ENCODE data around the gene PCDHGC3. TPM values are rescaled to one million over a fixed set of nuclear protein-coding genes. Genes with fewer than 3 reads are reported as not detected.
A peak's percentile ranks its signal among the peaks of the same experiment; 100 is the strongest.
"Not testable (repeated sequence)": the region's sequence is repeated elsewhere in the genome, so short reads cannot be mapped to it uniquely, and the experiment has no call there.

PCDHGC3 gene
- under 1 TPM in 3 of 6 donors, not detected in 3; 0.35 to 0.86 (median 0.61) TPM for polyA plus RNA-seq (ENCODE audit: low read depth in 6 of 6)

DNA sequence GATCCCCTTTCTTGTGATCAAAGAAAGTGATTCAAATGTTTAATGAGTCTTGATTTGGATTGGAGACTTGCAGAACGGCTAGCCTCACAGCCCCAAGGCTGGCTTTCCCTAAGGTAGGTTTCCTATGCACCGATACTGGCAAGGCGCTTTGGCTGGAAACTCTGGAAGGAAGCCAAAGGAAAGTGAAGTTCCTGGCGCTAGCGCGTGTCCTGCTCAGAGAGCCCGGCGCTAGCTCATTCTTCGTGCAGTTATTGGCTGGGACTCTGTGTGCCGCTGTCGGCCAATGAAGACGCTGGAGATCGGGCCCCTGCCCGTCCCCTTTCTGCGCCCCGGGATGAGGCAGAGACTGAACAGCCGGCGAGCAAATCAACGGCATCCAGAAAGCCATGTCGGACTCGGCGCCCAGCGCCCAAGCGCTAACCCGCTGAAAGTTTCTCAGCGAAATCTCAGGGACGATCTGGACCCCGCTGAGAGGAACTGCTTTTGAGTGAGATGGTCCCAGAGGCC, at the start of gene PCDHGC3:
Gene PCDHGC3 (plus strand): TSS at position 342 of the 507 bp plus-strand sequence. CDS start 151 bp downstream, at position 493.
- H3K27me3 Mint-ChIP-seq = peaks cover 50 to 78% (median 63%) of the 10 kb centered on the region in 3 donors
- peak within 1 kb of the TSS in 4 of 6 donors; percentile 23 to 90 (median 87) for H3K27ac Mint-ChIP-seq
- peaks cover 0 to 6% (median 0%) of the 10 kb centered on the region in 7 donors for H3K9me3 Mint-ChIP-seq
- no peaks in the 10 kb centered on the region for H3K36me3 Mint-ChIP-seq
- no peak for DNase-seq
- peak within 1 kb of the TSS; percentile 86 to 95 (median 90) for H3K4me3 Mint-ChIP-seq
- H3K4me1 Mint-ChIP-seq = peaks cover 15 to 26% (median 24%) of the 10 kb centered on the region in 3 donors
- peak; percentile 68 to 87 for ATAC-seq (ENCODE audit: low read depth in 2 of 2)

DNA sequence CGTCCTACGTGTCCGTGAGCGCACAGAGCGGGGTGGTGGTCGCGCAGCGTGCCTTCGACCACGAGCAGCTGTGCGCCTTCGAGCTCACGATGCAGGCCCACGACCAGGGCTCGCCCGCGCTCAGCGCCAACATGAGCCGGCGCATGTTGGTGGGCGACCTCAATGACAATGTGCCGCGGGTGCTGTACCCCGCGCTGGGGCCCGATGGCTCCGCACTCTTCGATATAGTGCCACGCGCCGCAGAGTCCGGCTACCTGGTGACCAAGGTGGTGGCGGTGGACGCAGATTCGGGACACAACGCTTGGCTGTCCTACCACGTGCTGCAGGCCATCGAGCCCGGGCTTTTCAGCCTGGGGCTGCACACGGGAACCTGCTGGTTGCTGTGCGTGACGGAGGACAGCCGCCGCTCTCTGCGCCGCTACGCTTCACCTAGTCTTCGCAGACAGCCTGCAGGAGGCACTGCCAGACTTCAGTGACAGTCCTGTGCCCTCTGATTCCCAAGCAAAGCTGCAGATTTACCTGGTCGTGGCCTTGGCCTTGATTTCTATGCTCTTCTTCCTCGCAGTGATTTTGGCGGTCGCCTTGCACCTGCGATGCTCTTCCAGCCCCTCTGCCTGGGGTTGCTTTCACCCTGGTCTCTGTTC, 47.9 kb upstream of the PCDHGC3 start:
- Mint-ChIP-seq H3K36me3 (peaks cover 16 to 44% of the 10 kb centered on the region in 2 donors), H3K9me3 (peaks cover 16 to 59% (median 38%) of the 10 kb centered on the region in 7 donors), H3K4me3 (peak overlapping the region in 1 of 8 donors; percentile 30), H3K4me1 (peaks cover 13 to 18% (median 13%) of the 10 kb centered on the region in 3 donors), H3K27me3 (peaks cover 50 to 85% (median 63%) of the 10 kb centered on the region in 3 donors), H3K27ac (no peak overlapping the region)
- DNase-seq = no peak
- ATAC-seq (ENCODE audit: low read depth in 2 of 2) = no peak

DNA sequence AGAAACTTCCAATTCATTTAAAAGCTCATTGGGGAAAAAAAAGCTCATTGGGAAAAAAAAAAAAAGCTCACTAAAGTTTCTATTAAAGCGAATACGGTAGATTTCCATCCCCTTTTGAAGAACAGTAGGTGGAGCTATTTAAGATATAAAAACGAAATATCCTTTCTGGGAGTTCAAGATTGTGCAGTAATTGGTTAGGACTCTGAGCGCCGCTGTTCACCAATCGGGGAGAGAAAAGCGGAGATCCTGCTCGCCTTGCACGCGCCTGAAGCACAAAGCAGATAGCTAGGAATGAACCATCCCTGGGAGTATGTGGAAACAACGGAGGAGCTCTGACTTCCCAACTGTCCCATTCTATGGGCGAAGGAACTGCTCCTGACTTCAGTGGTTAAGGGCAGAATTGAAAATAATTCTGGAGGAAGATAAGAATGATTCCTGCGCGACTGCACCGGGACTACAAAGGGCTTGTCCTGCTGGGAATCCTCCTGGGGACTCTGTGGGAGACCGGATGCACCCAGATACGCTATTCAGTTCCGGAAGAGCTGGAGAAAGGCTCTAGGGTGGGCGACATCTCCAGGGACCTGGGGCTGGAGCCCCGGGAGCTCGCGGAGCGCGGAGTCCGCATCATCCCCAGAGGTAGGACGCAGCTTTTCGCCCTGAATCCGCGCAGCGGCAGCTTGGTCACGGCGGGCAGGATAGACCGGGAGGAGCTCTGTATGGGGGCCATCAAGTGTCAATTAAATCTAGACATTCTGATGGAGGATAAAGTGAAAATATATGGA, 45.2 kb upstream of the PCDHGC3 start, which contains the start of gene PCDHGA12:
Gene PCDHGA12 (plus strand): TSS at position 176 of the 782 bp plus-strand sequence. CDS start 253 bp downstream, at position 429.
- H3K9me3 Mint-ChIP-seq = peaks cover 12 to 65% (median 39%) of the 10 kb centered on the region in 7 donors

DNA sequence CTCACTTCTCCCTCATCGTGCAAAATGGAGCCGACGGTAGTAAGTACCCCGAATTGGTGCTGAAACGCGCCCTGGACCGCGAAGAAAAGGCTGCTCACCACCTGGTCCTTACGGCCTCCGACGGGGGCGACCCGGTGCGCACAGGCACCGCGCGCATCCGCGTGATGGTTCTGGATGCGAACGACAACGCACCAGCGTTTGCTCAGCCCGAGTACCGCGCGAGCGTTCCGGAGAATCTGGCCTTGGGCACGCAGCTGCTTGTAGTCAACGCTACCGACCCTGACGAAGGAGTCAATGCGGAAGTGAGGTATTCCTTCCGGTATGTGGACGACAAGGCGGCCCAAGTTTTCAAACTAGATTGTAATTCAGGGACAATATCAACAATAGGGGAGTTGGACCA, 44.5 kb upstream of the PCDHGC3 start:
- H3K4me1 Mint-ChIP-seq = peaks cover 13 to 20% (median 13%) of the 10 kb centered on the region in 3 donors
- H3K27me3 Mint-ChIP-seq = peaks cover 58 to 70% (median 67%) of the 10 kb centered on the region in 3 donors
- no peak for DNase-seq
- peak overlapping the region in 7 of 8 donors; percentile 70 to 88 (median 80) for H3K4me3 Mint-ChIP-seq
- H3K36me3 Mint-ChIP-seq = peaks cover 16 to 51% of the 10 kb centered on the region in 2 donors
- peak in 1 of 2 donors; percentile 55 for ATAC-seq (ENCODE audit: low read depth in 2 of 2)
- H3K27ac Mint-ChIP-seq = peak overlapping the region; percentile 35 to 90 (median 58)
- H3K9me3 Mint-ChIP-seq = peaks cover 12 to 65% (median 42%) of the 10 kb centered on the region in 7 donors

More for the DNA sequence above, 45.2 kb upstream of the PCDHGC3 start, which contains the start of gene PCDHGA12:
- Mint-ChIP-seq H3K4me1 (peaks cover 13 to 20% (median 13%) of the 10 kb centered on the region in 3 donors), H3K27me3 (peaks cover 62 to 75% (median 64%) of the 10 kb centered on the region in 3 donors), H3K27ac (peak within 1 kb of the TSS in 5 of 6 donors; percentile 35 to 90 (median 87)), H3K36me3 (peaks cover 16 to 51% of the 10 kb centered on the region in 2 donors), H3K4me3 (peak within 1 kb of the TSS; percentile 70 to 88 (median 80))
- ATAC-seq (ENCODE audit: low read depth in 2 of 2) (peak; percentile 50 to 73), DNase-seq (no peak)

DNA sequence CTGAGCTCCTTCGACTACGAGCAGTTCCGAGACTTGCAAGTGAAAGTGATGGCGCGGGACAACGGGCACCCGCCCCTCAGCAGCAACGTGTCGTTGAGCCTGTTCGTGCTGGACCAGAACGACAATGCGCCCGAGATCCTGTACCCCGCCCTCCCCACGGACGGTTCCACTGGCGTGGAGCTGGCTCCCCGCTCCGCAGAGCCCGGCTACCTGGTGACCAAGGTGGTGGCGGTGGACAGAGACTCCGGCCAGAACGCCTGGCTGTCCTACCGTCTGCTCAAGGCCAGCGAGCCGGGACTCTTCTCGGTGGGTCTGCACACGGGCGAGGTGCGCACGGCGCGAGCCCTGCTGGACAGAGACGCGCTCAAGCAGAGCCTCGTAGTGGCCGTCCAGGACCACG, 43.5 kb upstream of the PCDHGC3 start:
- peak overlapping the region in 5 of 8 donors; percentile 42 to 88 (median 77) for H3K4me3 Mint-ChIP-seq

DNA sequence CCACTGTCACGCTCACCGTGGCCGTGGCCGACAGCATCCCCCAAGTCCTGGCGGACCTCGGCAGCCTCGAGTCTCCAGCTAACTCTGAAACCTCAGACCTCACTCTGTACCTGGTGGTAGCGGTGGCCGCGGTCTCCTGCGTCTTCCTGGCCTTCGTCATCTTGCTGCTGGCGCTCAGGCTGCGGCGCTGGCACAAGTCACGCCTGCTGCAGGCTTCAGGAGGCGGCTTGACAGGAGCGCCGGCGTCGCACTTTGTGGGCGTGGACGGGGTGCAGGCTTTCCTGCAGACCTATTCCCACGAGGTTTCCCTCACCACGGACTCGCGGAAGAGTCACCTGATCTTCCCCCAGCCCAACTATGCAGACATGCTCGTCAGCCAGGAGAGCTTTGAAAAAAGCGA, 43.0 kb upstream of the PCDHGC3 start:
- Mint-ChIP-seq H3K27me3 (peaks cover 53 to 67% (median 64%) of the 10 kb centered on the region in 3 donors), H3K4me1 (peaks cover 13 to 20% (median 13%) of the 10 kb centered on the region in 3 donors), H3K36me3 (peaks cover 16 to 51% of the 10 kb centered on the region in 2 donors), H3K4me3 (peak overlapping the region in 1 of 8 donors; percentile 20), H3K9me3 (peaks cover 12 to 60% (median 38%) of the 10 kb centered on the region in 7 donors), H3K27ac (peak overlapping the region in 2 of 6 donors; percentile 49 to 86)
- ATAC-seq (ENCODE audit: low read depth in 2 of 2); DNase-seq: not testable (repeated sequence)

More for the DNA sequence above, 43.5 kb upstream of the PCDHGC3 start:
- not testable (repeated sequence) for DNase-seq; ATAC-seq (ENCODE audit: low read depth in 2 of 2)
- Mint-ChIP-seq H3K4me1 (peaks cover 13 to 20% (median 13%) of the 10 kb centered on the region in 3 donors), H3K9me3 (peaks cover 12 to 61% (median 38%) of the 10 kb centered on the region in 7 donors), H3K36me3 (peaks cover 16 to 51% of the 10 kb centered on the region in 2 donors), H3K27ac (peak overlapping the region in 3 of 6 donors; percentile 49 to 90 (median 89)), H3K27me3 (peaks cover 53 to 68% (median 67%) of the 10 kb centered on the region in 3 donors)

DNA sequence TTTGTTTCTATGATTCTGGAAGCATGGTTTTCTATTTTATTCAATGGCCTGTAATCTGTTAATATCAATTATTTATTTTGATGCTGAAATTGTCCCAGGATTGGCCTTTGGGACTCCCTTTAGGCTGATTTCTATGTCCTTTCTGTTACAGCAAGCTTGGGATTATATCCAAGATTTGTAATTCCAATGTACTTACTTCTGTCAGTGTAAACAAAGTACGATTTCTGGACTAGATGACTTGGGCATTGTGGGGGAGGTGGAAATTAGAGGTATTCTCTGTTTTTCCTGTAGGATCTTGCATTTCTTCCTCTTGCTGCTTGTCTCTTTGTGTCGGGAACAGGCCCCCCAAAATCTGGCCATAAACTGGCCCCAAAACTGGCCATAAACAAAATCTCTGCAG, 41.8 kb upstream of the PCDHGC3 start:
- DNase-seq (no peak), ATAC-seq (ENCODE audit: low read depth in 2 of 2) (no peak)
- peaks cover 12 to 43% of the 10 kb centered on the region in 2 donors for H3K36me3 Mint-ChIP-seq
- no peak overlapping the region for H3K4me3 Mint-ChIP-seq
- peaks cover 45 to 57% (median 54%) of the 10 kb centered on the region in 3 donors for H3K27me3 Mint-ChIP-seq
- no peak overlapping the region for H3K27ac Mint-ChIP-seq
- peaks cover 13 to 20% (median 13%) of the 10 kb centered on the region in 3 donors for H3K4me1 Mint-ChIP-seq
- peaks cover 8 to 50% (median 33%) of the 10 kb centered on the region in 7 donors for H3K9me3 Mint-ChIP-seq

DNA sequence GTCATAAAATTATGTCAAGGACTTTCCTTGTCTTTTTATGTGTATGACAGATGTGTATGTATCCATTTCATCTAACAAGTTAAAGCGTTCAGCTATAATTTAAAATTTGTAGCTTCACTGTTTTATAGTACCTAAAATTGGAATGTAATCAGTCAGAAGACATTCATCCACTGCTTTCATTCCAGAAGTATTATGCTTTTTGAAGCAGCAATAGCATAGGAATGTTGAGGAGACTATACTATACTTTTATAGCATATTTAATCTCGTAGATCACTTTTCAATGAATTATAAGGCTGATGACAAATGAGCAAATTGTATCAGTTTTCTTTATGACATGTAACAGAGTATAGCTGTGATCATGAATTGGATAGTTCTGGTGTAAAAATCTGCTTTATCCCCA, 38.5 kb upstream of the PCDHGC3 start:
- Mint-ChIP-seq H3K9me3 (peaks cover 4 to 33% (median 21%) of the 10 kb centered on the region in 7 donors), H3K36me3 (peaks cover 0 to 27% of the 10 kb centered on the region in 2 donors), H3K4me3 (no peak overlapping the region), H3K27me3 (peaks cover 31 to 61% (median 40%) of the 10 kb centered on the region in 3 donors), H3K4me1 (peaks cover 0 to 2% (median 0%) of the 10 kb centered on the region in 3 donors), H3K27ac (no peak overlapping the region)
- no peak for ATAC-seq (ENCODE audit: low read depth in 2 of 2)
- DNase-seq = no peak

DNA sequence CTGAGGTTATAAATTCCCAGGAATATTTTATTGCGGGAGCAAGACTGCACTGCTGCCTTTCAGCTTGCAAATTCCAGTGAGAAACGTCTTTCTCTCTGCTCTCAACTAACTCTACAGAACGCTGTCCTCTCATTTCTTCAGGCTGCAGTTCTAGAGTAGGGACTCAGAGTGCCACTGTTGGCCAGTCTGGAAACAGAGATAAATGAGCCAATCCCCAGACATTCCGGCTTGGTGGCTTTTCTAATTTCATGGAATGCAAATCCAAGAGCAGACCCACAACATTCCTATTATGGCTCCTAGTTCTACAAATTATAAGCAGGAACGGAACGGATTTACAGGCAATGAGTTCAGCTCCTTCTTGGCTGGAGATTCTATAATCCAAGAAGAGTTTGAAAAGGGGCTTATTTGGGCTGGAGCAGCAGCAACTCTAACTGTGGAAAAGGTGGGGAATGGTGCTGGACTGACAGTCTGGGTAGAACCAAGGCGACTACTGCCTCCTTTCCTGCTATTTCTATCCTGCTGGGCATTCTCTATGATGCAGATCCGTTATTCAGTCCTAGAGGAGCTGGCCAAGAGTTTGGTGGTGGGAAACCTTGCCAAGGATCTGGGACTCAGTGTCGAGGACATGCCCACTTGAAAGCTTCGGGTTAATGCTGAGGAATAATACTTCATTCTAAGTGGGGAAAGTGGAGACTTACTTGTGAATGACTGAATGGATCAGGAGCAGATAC, 36.2 kb upstream of the PCDHGC3 start:
- no peak overlapping the region for H3K4me3 Mint-ChIP-seq
- no peak overlapping the region for H3K27ac Mint-ChIP-seq
- H3K9me3 Mint-ChIP-seq = peaks cover 5 to 20% (median 8%) of the 10 kb centered on the region in 7 donors
- peaks cover 22 to 48% (median 23%) of the 10 kb centered on the region in 3 donors for H3K27me3 Mint-ChIP-seq
- no peak for ATAC-seq (ENCODE audit: low read depth in 2 of 2)
- no peak for DNase-seq
- H3K36me3 Mint-ChIP-seq = peaks cover 0 to 14% of the 10 kb centered on the region in 2 donors
- H3K4me1 Mint-ChIP-seq = no peaks in the 10 kb centered on the region

DNA sequence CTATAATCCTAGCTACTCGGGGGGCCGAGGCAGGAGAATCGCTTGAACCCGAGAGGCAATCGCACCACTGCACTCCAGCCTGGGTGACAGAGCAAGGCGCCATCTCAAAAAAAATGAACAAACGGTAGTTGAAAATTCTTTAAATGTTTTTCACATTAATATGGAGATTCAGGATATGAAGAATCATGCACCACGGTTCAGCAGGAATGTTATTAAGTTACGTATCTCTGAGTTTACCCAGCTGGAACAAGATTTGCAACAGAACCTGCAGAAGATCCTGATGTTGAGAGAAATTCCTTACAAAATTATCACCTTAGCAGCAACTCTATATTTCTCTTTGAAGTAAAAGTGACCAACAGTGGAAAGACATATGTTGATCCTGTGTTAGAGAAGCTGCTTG, 35.4 kb upstream of the PCDHGC3 start:
- Mint-ChIP-seq H3K27me3 (peaks cover 19 to 54% (median 21%) of the 10 kb centered on the region in 3 donors), H3K4me1 (no peaks in the 10 kb centered on the region), H3K9me3 (peaks cover 5 to 17% (median 8%) of the 10 kb centered on the region in 7 donors), H3K4me3 (peak overlapping the region in 1 of 8 donors; percentile 15), H3K27ac (peak overlapping the region in 1 of 6 donors; percentile 33), H3K36me3 (peaks cover 0 to 8% of the 10 kb centered on the region in 2 donors)
- ATAC-seq (ENCODE audit: low read depth in 2 of 2) (no peak), DNase-seq (no peak)

DNA sequence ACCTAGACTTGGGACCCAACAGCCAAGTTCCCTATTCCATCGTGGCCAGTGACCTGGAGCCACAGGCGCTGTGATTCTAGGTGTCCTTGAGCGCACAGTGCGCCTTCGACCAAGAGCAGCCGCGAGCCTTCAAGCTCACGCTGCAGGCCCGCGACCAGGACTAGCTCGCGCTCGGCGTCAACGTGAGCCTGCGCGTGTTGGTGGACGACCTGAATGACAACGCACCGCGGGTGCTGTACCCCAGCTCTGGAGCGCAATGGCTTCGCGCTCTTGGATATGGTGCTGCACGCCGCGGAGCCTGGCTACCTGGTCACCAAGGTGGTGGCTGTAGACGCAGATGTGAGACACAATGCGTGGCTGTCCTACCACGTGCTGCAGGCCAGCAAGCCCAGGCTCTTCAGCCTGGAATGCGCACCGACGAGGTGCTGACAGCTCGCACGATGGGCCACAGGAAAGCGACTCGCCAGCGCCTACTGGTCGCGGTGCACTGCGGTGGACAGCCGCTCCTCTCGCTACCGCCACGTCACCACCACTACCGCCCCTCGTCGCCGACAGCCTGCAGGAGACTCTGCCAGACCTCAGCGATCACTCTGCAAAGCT, 34.1 kb upstream of the PCDHGC3 start:
- Mint-ChIP-seq H3K36me3 (peaks cover 0 to 8% of the 10 kb centered on the region in 2 donors), H3K27ac (no peak overlapping the region), H3K27me3 (peaks cover 22 to 58% (median 24%) of the 10 kb centered on the region in 3 donors), H3K4me3 (no peak overlapping the region), H3K9me3 (peaks cover 5 to 14% (median 8%) of the 10 kb centered on the region in 7 donors), H3K4me1 (no peaks in the 10 kb centered on the region)
- DNase-seq (no peak), ATAC-seq (ENCODE audit: low read depth in 2 of 2) (no peak)

DNA sequence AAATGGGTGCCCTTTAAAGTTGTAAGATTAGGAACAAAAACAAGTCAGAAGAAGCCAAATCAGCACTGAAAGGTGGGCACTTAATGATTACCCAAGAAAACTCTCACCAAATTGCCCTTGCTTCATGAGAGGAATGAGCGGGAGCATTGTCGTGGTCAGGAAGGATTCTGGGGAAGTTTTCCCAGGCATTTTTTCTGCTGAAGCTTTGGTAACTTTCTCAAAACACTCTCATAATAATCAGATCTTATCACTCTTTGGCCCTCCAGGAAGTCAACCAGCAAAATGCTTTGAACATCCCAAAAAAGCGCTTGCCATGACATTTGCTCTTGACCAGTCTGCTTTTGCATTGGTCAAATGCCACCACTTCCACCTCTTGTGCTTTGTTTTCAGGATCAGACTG, 10.4 kb upstream of the PCDHGC3 start:
- no peak for DNase-seq
- Mint-ChIP-seq H3K36me3 (no peaks in the 10 kb centered on the region), H3K9me3 (peaks cover 0 to 17% (median 12%) of the 10 kb centered on the region in 7 donors), H3K27ac (no peak overlapping the region), H3K27me3 (peaks cover 0 to 20% (median 16%) of the 10 kb centered on the region in 3 donors), H3K4me3 (no peak overlapping the region), H3K4me1 (no peaks in the 10 kb centered on the region)
- no peak for ATAC-seq (ENCODE audit: low read depth in 2 of 2)
